GM19397 (cell line): ENCODE data around the gene LRIG1.
"Not testable (repeated sequence)": the region's sequence is repeated elsewhere in the genome, so short reads cannot be mapped to it uniquely, and the experiment has no call there.

Experiments
- ATAC-seq: cut with Tn5 transposase; IDR thresholded peaks from one replicate; pipeline ENCODE4 v1.9.1; 2021; ENCODE audit warnings: mild to moderate bottlenecking, moderate library complexity; ENCODE audit not compliant: unreplicated experiment

Gene LRIG1

DNA sequence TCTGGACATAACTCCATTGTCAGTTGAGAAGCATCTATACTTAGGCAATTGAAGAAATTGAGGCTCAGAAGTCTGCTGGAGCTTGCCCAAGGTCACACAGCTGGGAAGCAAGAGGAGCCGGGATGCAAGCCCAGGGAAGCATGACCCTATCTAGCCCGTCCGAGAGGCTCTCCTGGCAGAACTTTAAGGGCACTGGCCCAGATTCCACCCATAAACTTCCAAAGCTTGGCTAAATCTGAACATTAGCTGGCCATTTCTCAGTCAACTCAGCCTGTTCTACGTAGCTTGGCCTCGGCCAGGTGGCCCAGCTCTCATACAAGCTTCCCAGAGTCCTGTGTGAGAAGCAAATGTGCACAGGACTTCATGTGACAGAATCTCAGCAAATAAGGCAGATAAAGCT, 75.8 kb downstream of the LRIG1 start:
- no peak for ATAC-seq

- no peak for ATAC-seq
These were observed 77.0 kb downstream of the LRIG1 start for GRCh38 chr3:66423791-66424190.

- not testable (repeated sequence) for ATAC-seq
These were observed 78.9 kb downstream of the LRIG1 start for GRCh38 chr3:66421893-66422292.

- not testable (repeated sequence) for ATAC-seq
These were observed 79.7 kb downstream of the LRIG1 start for GRCh38 chr3:66421144-66421543.

- no peak for ATAC-seq
These were observed 81.8 kb downstream of the LRIG1 start for GRCh38 chr3:66419036-66419435.

DNA sequence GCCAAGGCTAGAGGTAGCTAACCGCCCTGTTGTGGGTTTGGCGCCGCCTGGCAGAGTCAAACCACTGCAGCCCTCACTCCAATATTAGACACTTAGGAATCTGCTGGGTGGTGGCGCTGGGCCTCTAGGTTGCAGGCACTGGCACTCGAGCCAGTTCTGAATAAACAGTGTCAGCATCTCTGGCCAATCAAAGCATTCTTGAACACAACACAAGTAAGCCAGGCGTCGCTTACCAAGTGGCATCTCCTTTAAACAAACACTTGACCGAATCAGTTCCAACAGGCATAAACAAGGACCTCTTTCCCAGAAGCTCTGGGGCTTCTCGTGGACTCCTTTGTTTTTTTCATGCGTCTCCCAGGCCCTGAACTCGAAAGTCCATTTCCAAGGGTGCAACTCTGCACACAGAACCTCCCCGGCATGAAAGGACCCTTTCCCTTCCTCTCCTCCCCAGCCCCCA, 82.3 kb downstream of the LRIG1 start:
- ATAC-seq: no peak

- no peak for ATAC-seq
These were observed 84.1 kb downstream of the LRIG1 start for GRCh38 chr3:66416556-66417304.

DNA sequence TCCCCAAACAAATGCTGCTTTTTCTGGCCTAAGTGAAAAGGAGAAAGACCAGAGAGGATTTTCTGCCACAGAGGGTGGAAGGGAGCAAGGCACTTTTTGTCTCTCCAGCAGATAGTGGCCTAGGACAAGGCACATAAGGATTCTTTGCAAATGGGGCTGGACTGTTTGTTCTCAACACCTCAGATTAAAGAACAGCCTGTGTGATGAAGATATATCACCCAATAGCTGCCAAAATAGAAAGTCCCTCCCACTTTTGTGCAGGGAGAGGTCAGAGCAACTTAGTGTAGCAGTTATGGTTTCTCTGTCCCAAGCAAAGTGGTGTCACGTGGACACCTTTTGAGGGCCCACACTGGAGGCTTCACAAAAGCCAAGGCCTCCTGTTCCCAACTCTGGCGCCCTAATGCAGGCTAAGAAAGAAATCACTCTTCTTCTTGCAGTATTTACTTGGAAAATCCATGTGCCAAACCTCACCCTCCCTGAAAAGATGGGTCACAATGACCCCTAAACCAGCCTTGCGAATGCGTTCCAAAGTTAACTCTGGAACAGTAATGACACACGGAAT, 84.9 kb downstream of the LRIG1 start:
- no peak for ATAC-seq

- no peak for ATAC-seq
These were observed 86.0 kb downstream of the LRIG1 start for GRCh38 chr3:66414846-66415245.

GRCh38 chr3:66413151-66413751, 87.6 kb downstream of the LRIG1 start:
- no peak for ATAC-seq

DNA sequence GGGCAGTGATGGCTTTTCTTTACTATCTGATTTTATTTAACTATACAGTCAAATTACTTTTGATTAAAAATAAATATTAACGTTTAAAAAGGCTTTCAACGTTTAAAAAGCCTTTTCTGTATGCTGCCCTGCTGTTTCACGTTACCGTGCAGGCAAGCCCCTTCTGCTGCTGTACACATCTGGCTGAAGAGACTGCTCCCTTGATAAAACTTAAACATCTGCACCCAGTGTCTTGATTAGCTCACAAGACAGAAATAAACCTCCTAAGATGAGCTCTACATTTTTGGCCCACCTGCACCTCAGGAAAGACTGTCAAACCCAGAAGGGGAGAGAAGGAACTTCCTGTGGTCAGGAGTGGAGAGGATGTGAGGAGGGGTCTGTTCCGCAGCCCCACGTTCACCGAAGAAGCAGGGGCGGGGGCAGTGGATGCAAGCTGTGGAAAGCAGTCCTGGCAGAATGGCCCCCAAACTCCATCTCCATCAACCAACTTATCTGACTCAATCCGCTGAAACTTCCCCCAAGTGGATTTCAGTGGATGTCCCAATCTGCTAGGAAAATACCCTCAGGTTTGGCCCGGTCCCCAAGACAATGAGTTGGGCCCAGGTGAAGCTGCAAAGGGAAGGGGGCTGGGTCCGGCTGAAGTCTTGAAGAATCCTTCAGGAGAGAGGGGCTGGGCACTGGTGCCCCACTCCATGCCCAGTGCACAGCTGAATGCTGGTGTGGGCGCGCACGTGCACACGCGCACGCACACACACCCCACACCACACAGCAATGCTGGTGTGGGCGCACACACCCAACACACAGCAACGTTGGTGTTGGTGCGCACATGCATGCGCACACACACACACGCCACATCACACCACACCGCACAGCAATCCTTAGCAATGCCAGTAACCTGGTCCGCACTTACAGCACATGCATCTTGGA, 88.6 kb downstream of the LRIG1 start:
- ATAC-seq: no peak

DNA sequence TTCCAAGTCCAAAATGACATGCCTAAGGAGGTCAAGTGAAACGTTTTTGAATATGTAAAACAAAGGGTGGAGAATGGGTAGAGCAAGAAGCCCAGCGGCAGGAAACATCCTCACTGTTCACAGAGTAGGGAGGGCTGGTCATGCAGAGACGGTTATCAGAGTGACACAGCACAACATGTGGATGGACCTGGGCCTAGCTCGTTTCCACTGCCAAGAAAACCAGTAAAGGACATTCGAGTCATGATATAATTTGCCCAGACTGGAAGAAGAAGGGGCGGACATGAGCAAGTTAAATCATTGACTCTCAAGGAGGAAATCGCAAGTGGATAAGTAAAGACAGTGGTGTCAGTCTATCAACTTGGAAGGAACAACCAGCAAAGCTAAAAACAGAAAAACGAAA, 89.3 kb downstream of the LRIG1 start:
- ATAC-seq: no peak

GRCh38 chr3:66410976-66411375, 89.8 kb downstream of the LRIG1 start:
- no peak for ATAC-seq

- ATAC-seq: no peak
These were observed 90.8 kb downstream of the LRIG1 start for GRCh38 chr3:66409771-66410754.

DNA sequence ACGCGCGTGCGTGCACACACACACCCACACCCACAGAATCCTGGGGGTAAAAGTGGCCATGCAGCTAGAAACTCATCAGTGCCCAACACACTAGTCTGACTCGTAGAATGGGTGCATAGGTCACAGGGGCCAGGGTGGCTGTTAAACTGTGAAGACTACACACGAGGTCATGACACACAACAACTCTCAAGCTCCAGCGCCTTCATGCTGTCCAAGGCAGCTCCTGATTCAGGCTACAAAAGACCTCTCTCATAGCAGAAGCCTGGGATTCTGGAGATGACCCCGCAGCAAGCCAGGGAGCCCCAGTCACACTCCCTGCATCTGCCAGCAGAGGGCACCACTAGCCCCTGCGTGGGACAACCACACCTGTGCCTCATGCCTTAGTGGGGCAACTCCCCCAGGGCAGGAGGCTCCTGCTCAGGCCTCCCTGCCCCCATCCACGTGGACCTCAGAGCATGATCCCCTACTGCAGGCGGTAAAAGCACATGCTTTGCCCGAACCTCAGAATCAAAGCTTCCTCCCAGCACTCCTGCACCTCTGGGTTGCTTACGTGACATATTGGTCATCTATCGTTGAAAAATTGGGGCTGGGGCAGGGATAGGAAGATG, 93.1 kb downstream of the LRIG1 start:
- no peak for ATAC-seq

DNA sequence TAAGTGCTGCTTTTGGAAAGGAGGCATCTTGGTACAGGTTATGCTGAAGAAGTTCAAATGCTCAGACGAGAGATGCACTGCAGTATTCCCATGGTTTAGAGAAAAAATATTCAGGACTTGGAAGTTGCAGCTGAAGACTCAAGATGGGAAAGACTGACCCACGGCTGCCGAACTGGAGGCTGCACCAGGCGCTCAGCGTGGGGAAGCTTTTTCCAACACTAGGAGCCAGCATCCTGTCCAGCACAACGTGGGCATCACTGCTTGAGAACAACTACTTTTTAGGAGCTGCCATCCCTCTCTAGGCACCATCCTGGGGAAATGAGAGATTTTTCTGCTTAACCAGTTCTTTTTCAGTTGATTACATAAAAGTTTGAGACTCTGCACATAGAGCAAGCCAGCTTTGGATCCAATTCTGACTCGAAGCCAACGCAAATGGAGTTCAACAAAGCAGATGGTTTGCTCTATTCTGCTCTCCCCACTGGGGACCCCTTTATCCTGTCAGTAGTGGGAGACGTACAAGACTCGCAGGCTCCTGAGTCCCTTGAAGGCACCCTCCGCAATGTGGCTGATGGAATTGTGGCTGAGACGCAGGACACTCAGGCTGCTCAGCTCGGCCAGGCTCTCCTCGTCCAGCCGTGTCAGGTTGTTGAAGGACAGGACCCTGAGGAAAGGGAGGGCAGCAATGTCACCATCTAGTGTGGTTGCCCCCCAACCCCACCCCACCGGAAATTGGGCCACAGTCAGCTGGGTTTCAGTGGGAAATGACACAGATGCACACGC, 93.8 kb downstream of the LRIG1 start:
- no peak for ATAC-seq

DNA sequence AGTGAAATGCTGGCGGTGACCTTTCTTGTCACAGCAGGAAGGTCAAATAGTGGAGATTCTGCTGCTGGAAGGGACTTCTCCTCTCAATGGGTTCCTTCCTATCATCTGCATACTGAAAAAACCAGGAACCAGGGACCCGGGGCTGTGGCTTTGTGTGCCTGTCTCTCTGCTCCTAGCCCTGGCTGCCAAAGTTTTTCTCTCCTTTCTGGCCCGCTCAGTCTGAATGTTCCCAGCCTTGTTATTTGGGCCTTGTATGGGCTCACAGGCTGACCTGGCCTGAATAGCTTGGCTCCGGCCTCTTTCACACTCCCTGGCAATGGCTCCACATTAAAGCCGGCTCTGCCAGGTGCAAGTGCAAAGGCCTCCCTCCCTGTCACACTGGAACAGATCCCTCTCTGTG, 94.7 kb downstream of the LRIG1 start:
- ATAC-seq: no peak

DNA sequence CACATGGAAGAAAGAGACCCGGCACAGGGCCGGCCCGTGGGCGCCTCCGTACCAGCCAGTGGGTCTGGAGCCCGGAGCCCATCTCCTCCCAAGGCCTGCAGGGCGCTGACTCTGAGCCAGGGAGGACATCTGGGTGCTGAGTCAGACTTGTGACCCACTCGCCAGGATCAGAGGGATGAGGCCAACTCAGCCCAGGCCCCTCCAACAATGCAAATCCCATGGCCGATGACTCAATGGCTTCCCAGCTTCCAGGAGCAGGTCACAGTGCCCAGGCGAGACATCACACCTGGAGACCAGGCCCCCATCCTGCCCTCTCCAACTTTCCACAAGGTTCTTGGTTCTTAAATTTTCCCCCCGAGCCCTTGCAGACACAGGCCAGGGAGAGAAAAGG, 95.1 kb downstream of the LRIG1 start:
- ATAC-seq: no peak
